Peyer's patch (tissue), 4 donors: Measurements from ENCODE around the gene NAA15. TPM values are rescaled to one million over a fixed set of nuclear protein-coding genes. Genes with fewer than 3 reads are reported as not detected.

Experiments
- DNase-seq, 3 donors: peaks; one replicate each; pipeline ENCODE4 v3.0.0-alpha.2; 2017 to 2019
- H3K27ac ChIP-seq, 4 donors: fragments of 200-600 bp; sonication (generic); one replicate each; pipeline ENCODE4 v1.5.1; 2016 to 2019
- H3K27me3 ChIP-seq, 2 donors: fragments of 200-600 bp; sonication (generic); one replicate each; pipeline ENCODE4 v1.5.1; 2019
- H3K36me3 ChIP-seq, 3 donors: fragments of 200-600 bp; sonication (generic); one replicate each; pipeline ENCODE4 v1.5.1; 2016 to 2019
- H3K4me1 ChIP-seq, 4 donors: fragments of 200-600 bp; sonication (generic); one replicate each; pipeline ENCODE4 v1.5.1; 2016 to 2019
- H3K4me3 ChIP-seq, 4 donors: fragments of 200-600 bp; sonication (generic); 1 replicate in 3 of 4; 2 replicates in 1 of 4; pipeline ENCODE4 v1.5.1; 2016 to 2019; ENCODE audit warnings: mild to moderate bottlenecking in 1 of 4
- H3K9me3 ChIP-seq, 4 donors: fragments of 200-600 bp; sonication (generic); one replicate each; pipeline ENCODE4 v1.5.1; 2016 to 2019; ENCODE audit warnings: mild to moderate bottlenecking in 1 of 4
- POLR2A ChIP-seq, 2 donors: fragments of 450-650 bp; IDR thresholded peaks; one replicate each; pipeline ENCODE4 v1.5.1; 2017; ENCODE audit warnings: antibody characterized with exemption in 2 of 2, mild to moderate bottlenecking in 2 of 2, moderate library complexity in 2 of 2
- total RNA-seq, 4 donors: library from RNA; depleted of rRNA; stranded (reverse); fragments of >200 nt; gene quantifications; one replicate each; pipeline ENCODE4 v1.1.0, GENCODE V29; 2016
- TF ChIP-seq, protein P1 (sequence below), 6 experiments: fragments of 450-650 bp in 4 of 6; fragments of 200-600 bp in 2 of 6; sonication (generic) in 1 of 6; IDR thresholded peaks; one replicate each; pipeline ENCODE4 v1.5.1; 2017 to 2019; ENCODE audit warnings: antibody characterized with exemption in 6 of 6, mild to moderate bottlenecking in 3 of 6, moderate library complexity in 1 of 6

Gene NAA15
- total RNA-seq, 4 donors from 2014 or later, result 16.6 to 77.6 (median 23.5) TPM

DNA sequence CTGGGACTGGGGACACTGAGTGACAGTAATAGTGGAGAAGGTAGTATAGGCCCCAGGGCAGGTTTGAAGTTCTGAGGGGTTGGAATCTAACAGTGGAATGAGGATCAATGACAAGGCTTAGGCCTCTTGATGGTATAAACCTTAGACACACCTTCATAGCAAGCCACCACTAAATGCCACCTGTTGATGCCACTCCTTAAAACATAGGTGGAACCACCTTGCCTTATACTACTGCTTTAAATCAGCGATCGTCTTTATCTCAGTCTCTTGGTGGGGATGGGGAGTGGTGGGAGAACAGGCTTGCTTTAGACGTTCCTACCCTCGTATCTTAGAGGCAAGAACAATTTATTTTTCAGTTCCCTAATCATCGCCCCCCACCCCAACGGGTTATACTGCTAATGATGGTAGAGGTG is 153.8 kb downstream of the NAA15 start:
- no peaks in the 10 kb centered on the region for H3K36me3 ChIP-seq
- H3K27me3 ChIP-seq, result no peaks in the 10 kb centered on the region
- peak overlapping the region; percentile 69 to 81 (median 76) for H3K4me3 ChIP-seq
- peaks cover 0 to 48% (median 0%) of the 10 kb centered on the region in 4 donors for H3K4me1 ChIP-seq
- no peak for DNase-seq
- H3K9me3 ChIP-seq, result no peaks in the 10 kb centered on the region
- TF ChIP-seq, protein P1, sequence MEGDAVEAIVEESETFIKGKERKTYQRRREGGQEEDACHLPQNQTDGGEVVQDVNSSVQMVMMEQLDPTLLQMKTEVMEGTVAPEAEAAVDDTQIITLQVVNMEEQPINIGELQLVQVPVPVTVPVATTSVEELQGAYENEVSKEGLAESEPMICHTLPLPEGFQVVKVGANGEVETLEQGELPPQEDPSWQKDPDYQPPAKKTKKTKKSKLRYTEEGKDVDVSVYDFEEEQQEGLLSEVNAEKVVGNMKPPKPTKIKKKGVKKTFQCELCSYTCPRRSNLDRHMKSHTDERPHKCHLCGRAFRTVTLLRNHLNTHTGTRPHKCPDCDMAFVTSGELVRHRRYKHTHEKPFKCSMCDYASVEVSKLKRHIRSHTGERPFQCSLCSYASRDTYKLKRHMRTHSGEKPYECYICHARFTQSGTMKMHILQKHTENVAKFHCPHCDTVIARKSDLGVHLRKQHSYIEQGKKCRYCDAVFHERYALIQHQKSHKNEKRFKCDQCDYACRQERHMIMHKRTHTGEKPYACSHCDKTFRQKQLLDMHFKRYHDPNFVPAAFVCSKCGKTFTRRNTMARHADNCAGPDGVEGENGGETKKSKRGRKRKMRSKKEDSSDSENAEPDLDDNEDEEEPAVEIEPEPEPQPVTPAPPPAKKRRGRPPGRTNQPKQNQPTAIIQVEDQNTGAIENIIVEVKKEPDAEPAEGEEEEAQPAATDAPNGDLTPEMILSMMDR (IDR thresholded peaks at IDR 0.05), result no peak
- TF ChIP-seq POLR2A (IDR thresholded peaks at IDR 0.05), result no peak
- H3K27ac ChIP-seq, result peak overlapping the region in 3 of 4 donors; percentile 97 to 98 (median 98)

DNA sequence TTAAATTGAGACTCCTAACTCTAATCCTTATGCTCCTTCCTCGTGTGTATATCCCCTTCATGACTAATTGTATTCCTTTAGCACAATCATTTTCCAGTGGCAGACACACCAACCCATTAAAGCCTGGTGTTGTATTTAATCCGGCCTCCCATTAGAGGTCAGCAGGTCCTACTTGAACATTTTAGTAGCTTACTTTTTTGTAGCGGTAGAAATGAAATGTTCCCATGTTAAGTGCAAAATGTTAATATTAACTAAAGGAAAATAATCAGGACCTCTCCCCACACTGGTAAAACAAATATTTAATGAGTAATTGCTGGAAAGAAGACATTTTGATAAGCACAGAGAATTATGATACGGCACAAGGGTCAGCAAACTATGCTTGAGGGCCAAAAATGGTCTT is 156.0 kb downstream of the NAA15 start:
- TF ChIP-seq POLR2A (IDR thresholded peaks at IDR 0.05), result no peak
- TF ChIP-seq, protein P1 (IDR thresholded peaks at IDR 0.05), result no peak
- H3K4me1 ChIP-seq, result peaks cover 0 to 43% (median 0%) of the 10 kb centered on the region in 4 donors
- no peaks in the 10 kb centered on the region for H3K27me3 ChIP-seq
- no peaks in the 10 kb centered on the region for H3K9me3 ChIP-seq
- DNase-seq, result no peak
- H3K27ac ChIP-seq, result no peak overlapping the region
- H3K36me3 ChIP-seq, result no peaks in the 10 kb centered on the region
- H3K4me3 ChIP-seq, result no peak overlapping the region

DNA sequence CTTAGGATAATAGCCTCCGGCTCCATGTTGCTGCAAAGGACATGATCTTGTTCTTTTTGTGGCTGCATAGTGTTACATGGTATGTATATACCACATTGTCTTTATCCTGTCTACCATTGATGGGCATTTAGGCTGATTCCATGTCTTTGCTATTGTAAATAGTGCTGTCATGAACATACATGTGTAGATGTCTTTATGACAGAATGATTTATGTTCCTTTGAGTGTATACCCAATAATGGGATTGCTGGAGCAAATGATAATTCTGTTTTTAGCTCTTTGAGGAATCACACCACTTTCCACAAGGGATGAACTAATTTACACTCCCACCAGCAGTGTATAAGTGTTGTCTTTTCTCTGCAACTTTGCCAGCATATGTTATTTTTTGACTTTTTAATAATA is 157.2 kb downstream of the NAA15 start:
- TF ChIP-seq, protein P1 (IDR thresholded peaks at IDR 0.05), result no peak
- no peak for TF ChIP-seq POLR2A (IDR thresholded peaks at IDR 0.05)
- no peak for DNase-seq
- Histone ChIP-seq H3K4me3 (no peak overlapping the region), H3K36me3 (no peaks in the 10 kb centered on the region), H3K27me3 (no peaks in the 10 kb centered on the region), H3K4me1 (peaks cover 0 to 41% (median 0%) of the 10 kb centered on the region in 4 donors), H3K9me3 (no peaks in the 10 kb centered on the region), H3K27ac (no peak overlapping the region)

DNA sequence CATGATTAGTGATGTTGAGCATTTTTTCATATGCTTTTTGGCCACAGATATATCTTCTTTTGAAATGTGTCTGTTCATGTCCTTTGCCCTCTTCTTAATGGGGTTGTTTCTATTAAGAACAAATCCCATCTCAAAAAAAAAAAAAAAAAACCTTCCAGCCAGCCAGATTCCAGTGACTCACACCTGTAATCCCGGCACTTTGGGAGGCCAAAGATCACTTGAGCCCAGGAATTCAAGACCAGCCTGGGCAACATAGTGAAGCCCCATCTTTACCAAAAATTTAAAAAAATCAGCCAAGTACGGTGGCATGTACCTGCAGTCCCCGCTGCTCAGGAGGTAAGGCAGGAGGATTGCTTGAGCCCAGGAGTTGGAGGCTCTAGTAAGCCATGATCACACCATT is 157.7 kb downstream of the NAA15 start:
- no peaks in the 10 kb centered on the region for H3K9me3 ChIP-seq
- no peaks in the 10 kb centered on the region for H3K27me3 ChIP-seq
- no peaks in the 10 kb centered on the region for H3K36me3 ChIP-seq
- TF ChIP-seq, protein P1 (IDR thresholded peaks at IDR 0.05), result no peak
- no peak for TF ChIP-seq POLR2A (IDR thresholded peaks at IDR 0.05)
- no peak overlapping the region for H3K4me3 ChIP-seq
- peaks cover 0 to 41% (median 0%) of the 10 kb centered on the region in 4 donors for H3K4me1 ChIP-seq
- no peak overlapping the region for H3K27ac ChIP-seq
- no peak for DNase-seq

DNA sequence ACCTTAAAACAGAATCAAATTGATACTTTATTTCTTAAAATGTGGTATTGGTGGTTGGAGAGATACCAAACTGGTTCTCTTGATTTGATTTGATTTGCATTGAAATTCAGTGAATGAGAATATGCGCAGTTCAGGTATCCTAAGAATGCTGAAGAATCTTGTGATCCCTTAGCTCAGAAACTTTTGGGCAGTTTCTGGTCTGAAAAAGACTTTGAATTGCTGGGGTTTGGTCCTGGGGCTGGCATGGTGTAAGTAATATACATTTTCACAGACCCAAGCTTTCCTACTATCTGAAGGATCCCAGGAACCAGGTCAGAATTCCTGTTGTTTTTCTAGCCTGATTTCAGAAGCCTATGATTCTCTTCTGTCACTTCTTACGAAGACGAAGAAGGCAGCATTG is 159.3 kb downstream of the NAA15 start:
- Histone ChIP-seq H3K27me3 (no peaks in the 10 kb centered on the region), H3K4me1 (peaks cover 0 to 35% (median 0%) of the 10 kb centered on the region in 4 donors), H3K27ac (no peak overlapping the region), H3K9me3 (no peaks in the 10 kb centered on the region), H3K36me3 (no peaks in the 10 kb centered on the region), H3K4me3 (no peak overlapping the region)
- DNase-seq, result no peak
- TF ChIP-seq POLR2A (IDR thresholded peaks at IDR 0.05), result no peak
- TF ChIP-seq, protein P1 (IDR thresholded peaks at IDR 0.05), result no peak
